DMS79 (cell line): ENCODE results near the gene KCNMB2.

ENCODE experiments used
- DNase-seq: peaks from one replicate; lab custom pipeline; 2025; lab: John Stamatoyannopoulos, UW

Gene KCNMB2

DNA sequence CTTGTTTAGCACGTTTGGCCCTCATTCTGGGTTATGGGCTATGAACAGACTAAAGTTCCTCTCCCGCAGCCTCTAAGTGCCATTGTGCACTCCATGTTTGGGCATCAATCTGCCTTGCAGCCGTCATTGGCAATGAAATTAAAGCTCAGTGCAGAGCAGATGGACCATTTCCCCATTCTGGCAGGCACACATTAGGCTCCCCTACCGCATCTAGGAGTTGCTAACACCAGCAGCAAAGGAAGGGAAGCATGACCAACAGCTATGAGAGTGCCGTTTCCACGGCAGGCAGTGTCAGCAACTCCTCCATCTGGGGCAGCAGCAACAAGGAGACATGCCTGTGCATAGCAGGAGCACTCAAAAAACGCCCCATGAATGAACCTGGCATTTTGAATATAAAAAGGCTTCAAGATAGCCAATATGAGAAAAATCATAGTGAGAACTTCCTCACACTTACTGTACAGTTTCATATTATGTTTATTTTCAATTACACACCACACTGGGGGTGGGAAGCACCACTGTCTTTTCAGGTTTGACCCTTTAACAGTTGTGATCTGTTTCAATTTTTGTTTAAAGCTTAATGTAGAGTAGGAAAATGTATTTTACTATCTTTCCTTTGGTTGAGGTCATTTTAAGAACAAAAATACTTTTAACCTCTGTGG is 218.7 kb downstream of the KCNMB2 start:
- no peak for DNase-seq

GRCh38 chr3:178761024-178761423 is 224.8 kb downstream of the KCNMB2 start:
- no peak for DNase-seq

- no peak for DNase-seq
These were observed 225.2 kb downstream of the KCNMB2 start for GRCh38 chr3:178761461-178761860.

- no peak for DNase-seq
These were observed 226.1 kb downstream of the KCNMB2 start for GRCh38 chr3:178762385-178762784.

DNA sequence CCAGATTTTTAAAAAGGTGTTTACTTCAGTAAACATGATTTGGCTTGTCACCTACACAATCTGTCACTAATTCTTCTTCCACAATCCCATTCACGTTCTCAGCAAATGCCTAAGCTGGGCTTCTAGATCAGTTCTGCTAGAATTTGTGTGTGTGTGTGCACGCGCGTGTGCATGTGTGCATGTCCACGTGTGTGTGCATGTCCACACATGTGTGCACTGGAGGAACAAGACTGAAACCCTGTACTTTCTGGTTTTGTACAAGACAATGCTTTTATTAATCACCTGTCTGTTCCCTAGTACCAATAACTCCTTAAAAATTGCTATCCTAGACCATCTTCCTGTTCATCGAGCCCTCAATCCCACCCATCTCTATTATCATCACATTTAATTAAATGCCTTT is 229.2 kb downstream of the KCNMB2 start:
- DNase-seq = no peak

GRCh38 chr3:178767581-178767980 is 231.3 kb downstream of the KCNMB2 start:
- no peak for DNase-seq

DNA sequence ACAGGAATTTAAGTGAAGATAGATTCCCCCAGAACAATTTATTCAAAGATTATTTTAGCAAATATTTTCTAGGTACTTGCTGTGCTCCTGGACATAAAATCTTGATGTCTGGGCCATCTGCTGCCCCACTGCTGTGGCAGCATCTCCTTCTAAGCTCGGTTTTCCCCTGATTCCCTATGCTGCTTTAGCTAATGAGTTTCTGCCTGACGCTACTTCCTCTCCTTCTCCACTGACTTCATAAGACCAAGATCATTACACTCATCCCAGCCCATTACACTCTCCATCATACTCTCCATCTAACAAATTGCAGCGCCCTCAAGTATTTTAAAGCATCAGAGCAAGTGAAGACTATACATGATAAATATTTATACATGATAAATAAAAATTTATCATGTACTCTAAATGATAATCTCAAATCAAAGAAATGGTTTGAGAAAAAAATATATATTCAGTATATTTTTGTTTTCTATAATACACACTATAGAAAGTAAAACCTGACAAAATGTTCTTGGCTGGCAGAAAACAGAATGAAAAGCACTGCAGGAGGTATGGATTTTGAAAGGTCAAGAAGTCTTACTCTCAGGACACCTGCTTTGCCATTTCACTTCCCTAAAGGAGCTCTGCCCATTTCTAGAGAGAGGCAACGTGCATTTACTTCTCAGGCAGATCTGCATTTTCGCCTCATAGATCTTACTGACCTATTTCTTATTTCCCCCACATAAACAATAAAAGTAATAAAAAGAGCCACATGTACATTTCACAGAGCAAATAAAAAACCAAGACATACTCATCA is 232.0 kb downstream of the KCNMB2 start:
- DNase-seq = no peak

DNA sequence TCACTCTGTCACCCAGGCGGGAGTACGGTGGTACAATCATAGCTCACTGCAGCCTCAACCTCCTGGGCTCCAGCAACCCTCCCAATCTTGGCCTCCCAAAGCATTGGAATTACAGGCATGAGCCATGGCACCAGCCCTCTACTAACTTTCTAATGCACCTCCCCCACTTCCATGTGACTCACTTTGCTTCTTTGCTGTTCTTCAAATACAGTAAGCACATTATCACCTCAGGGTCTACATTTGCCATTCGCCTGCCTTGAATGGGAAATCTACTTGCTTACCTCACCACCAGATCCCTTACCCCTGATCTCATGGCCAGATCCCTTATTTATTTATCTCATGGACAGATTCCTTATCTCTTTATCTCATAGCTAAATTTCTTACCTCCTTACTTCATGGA is 235.3 kb downstream of the KCNMB2 start:
- no peak for DNase-seq

DNA sequence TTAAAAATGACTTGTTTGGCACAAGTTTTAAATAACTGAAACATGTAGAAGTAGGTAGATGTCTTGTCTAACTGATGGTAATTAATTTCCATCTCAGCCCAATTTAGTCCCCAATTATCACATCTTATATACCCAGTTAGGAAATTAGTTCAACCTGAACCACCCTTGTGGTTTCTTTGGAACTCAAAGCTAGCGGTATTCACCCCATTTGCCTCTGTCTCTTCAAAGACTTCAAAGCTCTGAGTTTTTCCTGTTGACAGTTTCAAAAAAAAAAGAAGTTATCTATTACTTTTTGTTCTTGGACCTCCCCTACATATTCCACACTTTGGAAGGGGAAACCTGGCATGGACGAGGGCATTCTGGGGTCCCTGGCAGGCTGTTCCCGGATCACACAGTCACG is 236.5 kb downstream of the KCNMB2 start:
- DNase-seq = no peak

GRCh38 chr3:178773358-178773757 is 237.1 kb downstream of the KCNMB2 start:
- no peak for DNase-seq

DNA sequence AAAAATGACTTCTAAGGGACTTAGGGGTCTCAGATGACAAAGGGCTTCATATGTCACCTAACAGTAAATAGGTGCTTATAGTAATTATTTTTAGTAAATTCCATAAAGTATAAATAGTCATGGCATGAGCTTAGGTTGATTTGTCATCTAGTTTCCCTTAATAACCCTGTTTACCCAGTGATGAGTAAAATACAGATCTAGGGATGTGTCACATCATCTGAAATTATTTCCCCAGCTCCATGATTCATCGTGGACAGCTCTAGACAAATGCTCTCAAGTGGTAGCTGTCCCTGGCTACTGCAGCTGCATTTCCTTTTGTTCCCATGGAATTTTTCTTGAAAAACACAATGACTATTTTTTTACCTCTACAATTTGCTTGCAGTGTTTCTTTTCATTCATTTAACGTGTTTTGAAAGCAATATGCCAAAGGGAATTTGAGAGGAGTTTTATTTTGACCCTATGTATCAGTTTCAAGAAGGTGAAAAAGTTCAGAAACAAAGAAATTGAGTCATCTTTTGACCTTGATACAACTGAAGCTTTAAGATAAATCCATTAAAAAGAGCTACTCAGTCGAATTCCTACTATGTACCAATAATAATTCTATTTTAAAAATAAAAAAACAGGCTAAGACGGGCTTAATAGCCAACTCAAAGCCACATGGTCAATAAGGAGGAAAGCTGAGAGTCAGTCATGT is 241.6 kb downstream of the KCNMB2 start:
- no peak for DNase-seq

GRCh38 chr3:178778589-178778988 is 242.4 kb downstream of the KCNMB2 start:
- DNase-seq = no peak

GRCh38 chr3:178785961-178786360 is 249.7 kb downstream of the KCNMB2 start:
- DNase-seq = no peak

GRCh38 chr3:178787960-178788359 is 251.7 kb downstream of the KCNMB2 start:
- DNase-seq = no peak

- no peak for DNase-seq
These were observed 258.5 kb downstream of the KCNMB2 start for GRCh38 chr3:178794711-178795110.

GRCh38 chr3:178795349-178795748 is 259.1 kb downstream of the KCNMB2 start:
- no peak for DNase-seq

DNA sequence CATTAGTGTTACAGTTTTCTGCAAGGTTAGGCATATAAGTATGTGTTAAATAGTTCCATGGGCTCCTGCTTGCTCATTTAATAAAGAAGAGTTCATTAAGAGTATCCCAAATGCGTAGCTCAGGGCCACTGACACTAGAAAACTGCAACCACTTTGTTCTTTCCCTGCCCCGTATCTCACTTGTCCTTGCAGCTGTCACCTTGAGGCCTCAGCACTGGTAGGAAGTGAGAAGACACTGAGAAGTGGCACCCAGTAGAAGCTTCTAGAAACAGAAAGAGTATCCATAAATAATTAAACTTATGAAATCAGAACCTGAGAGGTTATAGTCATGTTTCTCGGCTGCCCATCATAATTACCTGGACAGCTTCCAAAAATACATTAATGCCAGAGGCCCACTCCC is 266.0 kb downstream of the KCNMB2 start:
- DNase-seq = no peak

DNA sequence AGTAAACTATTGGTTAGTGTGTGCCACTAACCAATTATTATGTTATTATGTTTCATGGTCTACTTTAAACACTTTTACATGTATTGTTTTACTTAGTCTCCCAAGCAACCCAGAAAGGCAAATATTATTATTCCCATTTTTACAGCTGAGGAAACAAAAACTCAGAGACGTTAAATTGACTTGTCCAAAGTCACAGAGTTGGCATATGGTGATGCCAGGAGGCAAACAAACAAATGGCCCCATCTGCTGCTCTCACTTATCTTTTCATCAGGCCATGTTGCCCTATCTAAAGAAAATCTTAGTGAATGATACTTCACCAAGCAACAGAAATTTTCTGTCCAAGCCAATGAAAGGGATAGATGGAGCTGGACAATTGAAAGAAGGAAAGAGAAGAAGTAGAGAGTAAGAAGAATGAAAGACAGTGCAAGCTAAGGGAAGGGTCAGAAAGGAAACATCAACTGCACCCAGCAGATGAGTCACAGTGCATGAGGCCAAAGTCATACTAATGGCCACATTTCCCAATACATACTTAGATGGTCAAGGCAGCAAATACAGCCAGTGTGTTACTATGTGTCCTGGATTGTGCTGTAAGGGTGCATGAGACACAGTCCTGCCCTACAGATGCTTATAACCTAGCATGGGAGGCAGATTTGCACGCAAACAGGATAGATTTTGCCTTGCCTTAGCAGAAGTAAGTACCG is 266.9 kb downstream of the KCNMB2 start:
- no peak for DNase-seq

GRCh38 chr3:178804606-178805005 is 268.4 kb downstream of the KCNMB2 start:
- no peak for DNase-seq

DNA sequence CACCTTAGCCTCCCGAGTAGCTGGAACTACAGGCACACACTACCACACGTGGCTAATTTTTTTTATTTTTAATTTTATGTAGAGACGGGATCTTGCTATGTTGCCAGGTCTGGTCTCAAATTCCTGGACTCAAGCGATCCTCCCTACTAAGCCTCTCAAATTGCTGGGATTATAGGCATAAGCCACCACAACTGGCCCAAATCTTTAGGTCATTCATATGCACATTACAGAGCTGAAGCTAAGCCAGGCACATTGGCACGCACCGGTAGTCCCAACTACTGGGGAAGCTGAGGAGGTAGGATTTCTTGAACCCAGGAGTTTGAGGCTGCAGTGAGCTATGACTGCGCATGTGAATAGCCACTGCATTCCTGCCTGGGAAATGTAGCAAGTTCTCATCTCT is 269.5 kb downstream of the KCNMB2 start:
- DNase-seq = no peak

DNA sequence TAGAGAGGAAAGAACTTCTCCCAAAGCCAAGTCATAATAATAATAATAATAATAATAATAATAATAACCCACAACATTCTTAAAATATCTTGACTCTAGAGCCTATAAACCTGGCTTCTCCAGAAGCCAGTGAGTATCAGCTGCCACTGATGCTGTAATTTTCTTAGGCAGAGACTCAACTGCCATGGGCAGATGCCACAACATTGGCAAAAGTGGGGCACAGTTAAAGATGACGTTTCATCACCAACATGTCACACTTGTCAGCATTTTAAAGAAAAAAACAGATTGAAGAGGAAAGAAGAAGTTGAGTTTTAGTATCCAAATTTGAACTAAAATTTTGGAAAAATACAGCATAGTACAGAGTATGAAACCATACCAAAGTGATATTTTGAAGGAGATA is 270.4 kb downstream of the KCNMB2 start:
- no peak for DNase-seq

DNA sequence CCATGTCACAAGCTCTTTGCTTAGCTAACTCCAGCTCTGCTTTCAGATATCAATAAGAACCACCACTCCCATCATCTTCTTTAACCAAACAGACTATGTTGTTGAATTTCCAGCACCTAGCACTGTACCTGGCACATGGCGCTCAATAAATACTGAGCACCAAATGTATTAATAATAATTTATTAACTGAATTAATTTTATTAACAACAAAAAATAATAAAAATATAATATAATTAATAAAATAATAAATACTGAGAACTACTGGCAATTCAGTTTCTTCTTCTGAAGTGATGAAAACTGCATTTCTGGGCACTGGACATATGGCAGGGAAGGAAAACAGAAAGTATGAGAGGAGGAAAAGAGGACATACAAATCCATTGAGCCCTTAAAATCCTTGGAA is 271.5 kb downstream of the KCNMB2 start:
- no peak for DNase-seq

DNA sequence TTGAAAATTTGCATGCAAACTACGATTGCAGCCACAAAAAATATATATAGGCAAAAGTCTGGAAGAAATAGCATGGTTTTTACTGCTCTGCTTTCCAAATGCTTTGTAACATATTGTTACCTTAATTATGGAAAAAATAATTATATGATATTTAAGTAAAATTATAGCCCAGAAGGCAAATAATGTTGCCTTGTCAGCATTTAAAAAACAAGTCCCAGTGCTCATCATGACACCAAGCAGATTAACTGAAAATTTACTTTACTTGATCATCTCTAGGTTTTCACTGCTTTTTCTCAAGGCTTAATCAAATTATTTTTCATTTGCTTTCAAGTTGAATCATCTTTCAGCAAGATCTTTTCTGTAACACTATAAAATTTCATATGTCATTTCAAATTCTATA is 272.5 kb downstream of the KCNMB2 start:
- no peak for DNase-seq
